ENCODE measurements around the gene BMPR1A.

BMPR1A gene

GRCh38 chr10:86792461-86793167 is 36.2 kb downstream of the BMPR1A start:
- TF ChIP-seq CTCF (IDR thresholded peaks at IDR 0.05; ENCODE audit: low read depth, low read length) = no peak
- DNase-seq (ENCODE audit: extremely low read depth, low read depth) = no peak

- TF ChIP-seq CTCF (IDR thresholded peaks at IDR 0.05; ENCODE audit: low read depth, low read length) = no peak
- DNase-seq (ENCODE audit: extremely low read depth, low read depth) = no peak
Measured at GRCh38 chr10:86793696-86794095, 37.3 kb downstream of the BMPR1A start.

- DNase-seq (ENCODE audit: extremely low read depth, low read depth) = no peak
- TF ChIP-seq CTCF (IDR thresholded peaks at IDR 0.05; ENCODE audit: low read depth, low read length) = no peak
Measured at GRCh38 chr10:86795353-86795752, 38.9 kb downstream of the BMPR1A start.

- no peak for TF ChIP-seq CTCF (IDR thresholded peaks at IDR 0.05; ENCODE audit: low read depth, low read length)
- no peak for DNase-seq (ENCODE audit: extremely low read depth, low read depth)
Measured at GRCh38 chr10:86798025-86798424, 41.6 kb downstream of the BMPR1A start.

GRCh38 chr10:86798611-86799010 is 42.2 kb downstream of the BMPR1A start:
- no peak for TF ChIP-seq CTCF (IDR thresholded peaks at IDR 0.05; ENCODE audit: low read depth, low read length)
- peak; percentile 42 for DNase-seq (ENCODE audit: extremely low read depth, low read depth)

- no peak for TF ChIP-seq CTCF (IDR thresholded peaks at IDR 0.05; ENCODE audit: low read depth, low read length)
- DNase-seq (ENCODE audit: extremely low read depth, low read depth) = no peak
Measured at GRCh38 chr10:86799188-86799845, 42.9 kb downstream of the BMPR1A start.

- no peak for TF ChIP-seq CTCF (IDR thresholded peaks at IDR 0.05; ENCODE audit: low read depth, low read length)
- no peak for DNase-seq (ENCODE audit: extremely low read depth, low read depth)
Measured at GRCh38 chr10:86801995-86802394, 45.6 kb downstream of the BMPR1A start.
